HG03045 (cell line): ENCODE results near the gene CACNA1E.

Experiments
- ATAC-seq: cut with Tn5 transposase; IDR thresholded peaks from one replicate; pipeline ENCODE4 v1.9.1; 2021; ENCODE audit warnings: mild to moderate bottlenecking, moderate library complexity; ENCODE audit not compliant: unreplicated experiment

The CACNA1E gene

DNA sequence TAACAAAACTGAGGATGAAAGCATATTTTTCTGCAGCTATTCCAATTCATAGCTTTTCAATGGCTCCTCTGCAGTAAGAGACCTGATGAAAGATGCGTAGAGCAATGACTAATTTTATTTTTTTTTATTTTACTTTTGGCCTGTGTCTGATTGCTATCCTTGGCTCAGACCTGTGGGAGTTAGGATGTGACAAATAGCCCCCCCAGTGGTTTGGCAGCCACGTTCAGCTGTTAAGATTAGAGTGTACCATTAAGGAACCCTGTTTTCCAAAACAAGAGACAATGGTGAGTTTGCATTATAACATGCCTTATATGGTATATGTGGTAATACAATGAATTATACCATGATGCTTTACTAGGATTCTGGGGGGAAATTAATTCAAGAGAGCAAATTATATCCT is 264.7 kb downstream of the CACNA1E start:
- ATAC-seq: no peak

DNA sequence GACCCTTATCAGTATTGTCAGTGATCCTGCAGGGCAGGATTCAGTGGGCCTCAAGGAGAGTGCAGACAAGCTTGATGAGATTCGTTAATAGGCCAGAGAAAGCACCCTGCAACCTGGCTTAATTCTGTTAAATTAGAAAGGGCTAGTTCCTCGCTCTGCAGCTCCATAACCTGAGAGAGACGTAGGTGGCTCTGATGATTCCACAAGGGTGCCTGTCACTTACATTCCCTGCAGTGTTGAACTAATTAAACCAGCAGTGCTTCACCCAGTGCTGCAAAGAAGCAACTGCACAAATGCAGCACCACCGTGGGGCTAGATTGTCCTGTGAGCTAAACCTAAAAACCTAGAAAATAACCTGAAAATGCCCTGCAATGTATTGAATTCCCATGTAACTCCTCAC is 270.8 kb downstream of the CACNA1E start:
- ATAC-seq: no peak

DNA sequence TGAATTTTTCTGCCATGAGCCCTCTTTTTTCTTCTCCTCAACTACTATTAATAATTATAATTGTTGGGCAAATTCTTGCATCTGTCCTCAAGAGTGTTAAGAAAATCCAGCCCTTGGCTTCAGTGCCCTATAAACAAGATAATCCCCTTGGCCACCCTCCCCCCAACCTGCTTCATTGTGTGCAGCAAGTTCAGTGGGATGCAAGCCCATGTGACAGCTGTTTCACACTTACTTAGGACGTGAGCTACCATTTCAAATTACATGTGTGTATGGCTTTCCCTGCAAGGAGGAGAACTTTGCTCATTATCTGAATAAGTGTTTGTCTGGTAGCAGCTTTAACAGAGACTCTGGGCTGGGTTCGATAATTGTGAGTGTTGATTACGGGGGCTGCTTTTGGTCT is 276.2 kb downstream of the CACNA1E start:
- ATAC-seq: no peak

GRCh38 chr1:181763736-181764135 is 280.4 kb downstream of the CACNA1E start:
- ATAC-seq: no peak

DNA sequence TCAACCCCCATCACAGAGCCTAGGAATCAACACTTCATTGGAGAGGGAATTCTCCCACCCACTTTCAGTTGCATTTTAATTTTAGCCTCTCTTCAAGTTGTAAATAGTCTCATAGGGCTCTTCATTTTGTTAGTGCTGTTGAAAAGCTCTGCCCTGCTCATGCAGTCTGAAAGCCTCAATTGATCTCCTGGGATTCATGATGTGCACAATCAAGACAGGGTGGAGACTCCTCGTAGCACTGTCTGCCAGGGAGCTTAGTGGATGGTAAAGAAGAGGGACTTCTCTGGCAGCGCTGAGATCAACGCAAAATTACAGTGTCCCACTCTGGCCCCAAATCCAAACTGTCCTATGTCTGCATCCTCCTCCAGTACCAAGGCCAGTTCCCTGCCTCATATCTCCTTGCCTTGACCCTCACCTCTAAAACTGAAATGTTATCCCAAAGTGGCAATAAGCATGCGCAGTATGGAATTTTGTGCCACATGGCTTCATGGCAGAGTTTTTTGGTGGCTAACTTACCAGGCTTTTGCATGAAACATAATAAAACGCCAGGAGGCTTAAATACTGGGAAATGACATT is 282.2 kb downstream of the CACNA1E start:
- no peak for ATAC-seq

DNA sequence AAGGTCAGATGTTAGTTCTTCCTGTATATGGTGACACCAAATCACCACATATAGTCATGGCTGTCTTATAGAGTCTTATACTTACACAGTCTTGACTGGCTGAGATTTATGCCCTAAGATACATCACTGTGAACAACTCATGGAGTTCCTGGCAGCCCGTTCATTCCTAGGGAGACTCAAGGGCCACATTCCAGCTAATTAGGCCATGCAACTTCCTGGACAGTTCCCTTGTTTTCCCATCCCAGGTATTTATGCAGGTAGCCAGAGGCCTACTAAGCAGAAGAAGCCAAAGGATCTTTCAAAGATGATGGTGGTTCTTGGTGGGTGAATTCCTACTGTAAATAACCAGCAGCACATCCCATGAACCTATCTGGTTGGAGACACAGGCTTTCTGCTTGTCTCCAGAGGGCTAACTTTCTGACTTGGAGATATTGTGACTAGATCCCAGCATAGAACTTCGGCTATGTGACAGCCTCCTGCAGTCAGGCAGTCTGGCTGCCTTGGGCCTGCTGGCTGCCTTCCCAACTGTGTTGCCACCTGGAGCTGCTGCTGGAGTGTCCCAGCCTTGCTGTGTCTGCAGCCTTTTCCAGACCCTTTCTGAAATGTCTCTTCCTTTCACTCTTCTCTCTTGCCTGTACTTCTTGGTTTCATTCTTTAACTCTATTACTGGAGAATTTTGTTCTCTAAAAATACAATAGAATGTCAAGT is 283.8 kb downstream of the CACNA1E start:
- ATAC-seq: no peak

DNA sequence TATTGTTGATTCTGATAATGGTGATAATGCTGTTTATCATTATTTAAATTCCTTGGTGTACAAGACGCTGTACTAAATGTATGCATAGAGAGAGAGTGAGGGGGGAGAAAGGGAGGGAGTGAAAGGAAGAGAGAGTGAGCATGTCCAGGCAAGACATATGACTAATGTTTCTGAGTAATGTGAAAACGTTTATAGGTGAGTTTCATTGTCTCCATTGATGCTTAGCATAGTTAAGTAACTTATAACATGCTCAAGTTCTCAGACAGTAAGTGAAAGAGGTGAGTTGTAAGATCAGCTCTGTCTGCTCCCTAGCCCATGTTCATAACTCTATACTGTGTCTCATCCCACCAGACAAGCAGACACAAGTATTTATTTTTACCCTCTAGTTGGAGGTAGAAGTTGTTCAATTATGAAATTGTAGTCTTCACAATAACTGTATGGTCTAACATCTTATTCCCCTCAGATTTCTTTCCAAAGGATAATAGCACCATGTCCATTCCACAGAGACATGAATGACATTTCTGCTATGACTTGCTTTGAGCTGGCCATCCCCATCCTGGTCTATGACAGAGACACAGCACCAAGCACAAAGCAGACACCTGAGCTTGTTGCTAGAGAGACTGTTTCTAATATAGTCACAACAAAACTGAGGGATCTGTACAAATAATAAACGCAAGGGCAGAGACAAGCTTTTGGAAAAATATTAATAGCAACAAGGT is 285.1 kb downstream of the CACNA1E start:
- ATAC-seq: no peak

- ATAC-seq: no peak
Measured at GRCh38 chr1:181768930-181769280, 285.6 kb downstream of the CACNA1E start.

- ATAC-seq: no peak
Measured at GRCh38 chr1:181769846-181770245, 286.5 kb downstream of the CACNA1E start.

DNA sequence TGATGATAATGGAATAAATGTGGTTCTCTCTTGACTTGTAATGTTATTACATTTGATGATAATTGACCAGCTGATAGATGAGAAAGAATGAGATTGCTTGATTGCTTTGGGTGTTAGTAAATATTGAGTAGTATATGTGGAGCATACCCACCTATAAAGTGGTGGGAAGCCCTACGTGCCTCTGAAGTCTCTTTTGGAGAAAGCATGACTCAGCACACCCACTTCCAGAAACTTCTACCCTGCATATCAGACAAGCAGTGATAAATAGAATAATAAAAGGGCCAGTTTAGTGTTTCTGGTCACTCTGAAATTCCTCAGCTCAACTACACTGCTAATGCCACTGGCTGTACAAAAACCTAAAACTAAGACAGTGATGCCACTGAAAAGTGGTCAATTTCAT is 289.4 kb downstream of the CACNA1E start:
- ATAC-seq: no peak

GRCh38 chr1:181776044-181776443 is 292.7 kb downstream of the CACNA1E start:
- no peak for ATAC-seq

DNA sequence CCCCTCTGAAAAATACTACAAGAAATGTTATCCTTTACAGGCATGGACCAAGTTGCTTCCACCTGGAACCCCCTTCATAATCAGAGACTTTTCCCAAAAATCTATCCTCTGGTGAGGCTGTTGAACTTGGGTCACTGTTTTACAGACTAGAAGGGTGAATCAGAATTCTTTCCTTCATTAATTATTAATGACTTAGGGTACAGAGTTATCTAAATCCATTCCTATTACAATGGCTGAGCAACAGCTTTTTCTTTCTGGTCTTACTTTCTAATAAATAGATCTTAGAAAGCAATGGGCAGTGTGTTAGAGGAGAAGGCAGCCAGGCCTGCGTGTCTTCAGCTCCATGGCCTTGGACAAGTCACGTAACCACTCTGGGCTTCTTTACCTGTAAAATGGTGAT is 294.0 kb downstream of the CACNA1E start:
- no peak for ATAC-seq

DNA sequence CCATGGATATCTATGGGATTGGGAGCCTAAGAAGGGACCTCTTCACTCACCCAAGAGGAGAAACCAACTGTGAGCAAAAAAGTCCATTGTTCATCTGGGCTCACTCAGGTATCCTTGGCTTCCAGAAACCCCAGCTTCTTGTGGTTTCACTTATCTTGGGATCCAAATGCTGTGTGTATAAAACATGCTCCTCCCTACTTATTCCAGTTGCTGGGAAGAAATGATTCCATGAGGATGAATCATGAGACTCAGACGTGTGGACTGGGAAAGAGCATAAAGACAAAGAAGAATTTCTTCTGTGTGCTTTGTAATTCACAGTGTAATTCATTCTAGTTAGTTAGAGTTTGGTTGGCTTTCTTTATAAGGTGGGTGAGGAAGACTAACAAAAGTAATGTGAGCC is 294.5 kb downstream of the CACNA1E start:
- ATAC-seq: no peak

- ATAC-seq: no peak
Measured at GRCh38 chr1:181778640-181779260, 295.4 kb downstream of the CACNA1E start.

DNA sequence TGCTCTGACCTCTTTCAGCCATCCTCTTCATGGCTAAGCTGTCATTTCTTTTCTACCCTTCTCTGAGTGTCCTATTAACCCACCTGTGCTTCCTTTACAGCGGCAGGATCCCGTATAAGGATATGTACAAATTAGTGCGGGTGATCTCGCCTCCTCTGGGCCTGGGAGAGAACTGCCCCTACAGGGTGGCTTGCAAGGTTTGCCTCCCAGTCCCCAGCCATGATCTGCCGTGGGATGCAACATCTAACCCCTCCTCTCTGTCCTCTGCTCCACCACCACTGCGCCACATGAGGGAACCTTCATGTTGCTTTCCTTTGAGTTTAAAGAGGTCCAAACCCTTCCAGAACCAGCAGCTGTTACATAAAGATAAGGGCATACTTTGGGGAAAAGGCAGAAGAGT is 296.0 kb downstream of the CACNA1E start:
- no peak for ATAC-seq

DNA sequence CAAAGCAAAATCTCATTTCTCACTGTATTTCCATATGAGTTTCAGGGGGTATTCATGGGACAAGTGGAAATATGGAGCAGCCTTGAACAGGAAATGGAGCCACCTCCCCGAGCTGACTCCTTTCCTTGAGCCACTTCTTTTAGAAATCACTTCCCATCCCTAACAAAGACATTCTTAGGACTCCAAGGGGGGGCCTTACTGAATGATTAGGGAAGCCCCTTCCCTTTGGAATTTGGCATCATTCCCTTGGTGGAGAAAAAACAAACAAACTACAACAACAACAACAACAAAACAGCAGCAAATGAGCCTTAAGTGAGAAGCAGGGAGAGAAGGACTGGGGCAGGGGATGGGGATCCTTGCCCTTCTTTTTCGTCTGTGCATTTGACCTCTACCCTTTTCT is 299.9 kb downstream of the CACNA1E start:
- no peak for ATAC-seq

DNA sequence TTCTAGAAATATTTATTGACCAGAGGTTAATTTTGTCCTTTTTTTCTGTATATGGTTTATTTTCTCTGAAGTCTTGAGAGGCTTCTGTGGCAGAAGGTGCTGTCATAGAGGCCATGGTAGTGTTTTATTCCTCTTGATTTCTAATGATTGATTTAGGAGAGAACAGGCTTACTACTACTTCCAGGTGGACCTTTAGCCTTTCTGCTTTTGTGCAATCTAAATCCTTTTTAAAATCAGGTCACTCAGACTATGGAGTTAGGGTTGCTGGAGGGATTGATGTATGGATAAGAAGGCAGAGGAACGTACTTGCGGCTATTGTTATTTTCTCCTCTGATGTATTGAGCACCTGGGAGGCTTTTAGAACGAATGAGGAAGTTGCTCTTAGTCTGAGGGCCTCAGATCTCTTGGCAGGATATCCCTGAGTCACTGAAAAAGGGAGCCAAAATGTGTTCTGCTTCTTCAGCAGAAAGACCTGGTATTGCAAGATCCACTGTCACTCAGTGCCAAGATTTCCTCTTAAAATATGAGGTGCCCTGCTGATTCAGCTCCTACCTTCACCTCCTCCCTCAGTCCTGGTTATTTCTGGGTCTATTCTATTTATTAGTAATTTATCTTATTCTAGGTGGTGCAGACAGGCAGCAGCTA is 300.8 kb downstream of the CACNA1E start:
- ATAC-seq: no peak

DNA sequence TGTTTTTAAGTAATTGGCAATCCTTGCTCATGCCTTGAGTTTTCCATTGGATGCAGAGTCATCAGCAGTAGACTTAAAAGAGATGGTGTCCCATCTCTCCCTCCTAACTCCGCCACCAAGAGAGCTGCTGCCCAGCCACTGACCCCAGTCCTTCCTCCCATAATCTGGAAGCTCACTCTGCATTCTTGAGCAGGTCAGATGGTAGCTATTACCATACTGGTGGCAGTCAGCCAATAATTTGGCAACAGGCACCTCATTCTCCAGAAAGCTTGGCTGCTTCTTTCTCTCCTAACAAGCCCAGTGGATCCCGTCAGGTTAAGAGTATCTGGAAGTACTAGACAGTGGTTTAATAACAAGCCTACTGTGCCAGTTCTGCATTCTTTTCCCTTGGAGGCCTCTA is 306.1 kb downstream of the CACNA1E start:
- no peak for ATAC-seq

- ATAC-seq: no peak
Measured at GRCh38 chr1:181791721-181792120, 308.4 kb downstream of the CACNA1E start.

GRCh38 chr1:181793831-181794230 is 310.5 kb downstream of the CACNA1E start:
- ATAC-seq: no peak

- no peak for ATAC-seq
Measured at GRCh38 chr1:181794332-181794731, 311.0 kb downstream of the CACNA1E start.
